ENCODE data around the gene TMEM92.
"Not testable (repeated sequence)": the region's sequence is repeated elsewhere in the genome, so short reads cannot be mapped to it uniquely, and the experiment has no call there.

Gene TMEM92

GRCh38 chr17:50301891-50302584 is 27.8 kb downstream of the TMEM92 start:
- no peak for DNase-seq (ENCODE audit: low read depth in 2 of 2)

GRCh38 chr17:50303051-50303450 is 28.8 kb downstream of the TMEM92 start:
- DNase-seq (ENCODE audit: low read depth in 2 of 2), result no peak

GRCh38 chr17:50303596-50303995 is 29.3 kb downstream of the TMEM92 start:
- DNase-seq (ENCODE audit: low read depth in 2 of 2), result no peak

GRCh38 chr17:50304781-50305404 is 30.6 kb downstream of the TMEM92 start:
- DNase-seq (ENCODE audit: low read depth in 2 of 2), result no peak

GRCh38 chr17:50307654-50308053 is 33.4 kb downstream of the TMEM92 start:
- no peak for DNase-seq (ENCODE audit: low read depth in 2 of 2)

GRCh38 chr17:50308666-50309065 is 34.4 kb downstream of the TMEM92 start:
- no peak for DNase-seq (ENCODE audit: low read depth in 2 of 2)

- no peak for DNase-seq (ENCODE audit: low read depth in 2 of 2)
These were observed 36.3 kb downstream of the TMEM92 start for GRCh38 chr17:50310455-50311111.

- no peak for DNase-seq (ENCODE audit: low read depth in 2 of 2)
These were observed 36.8 kb downstream of the TMEM92 start for GRCh38 chr17:50311112-50311460.

GRCh38 chr17:50311483-50311882 is 37.2 kb downstream of the TMEM92 start:
- DNase-seq (ENCODE audit: low read depth in 2 of 2), result no peak

- no peak for DNase-seq (ENCODE audit: low read depth in 2 of 2)
These were observed 38.0 kb downstream of the TMEM92 start for GRCh38 chr17:50312308-50312707.

- DNase-seq (ENCODE audit: low read depth in 2 of 2), result no peak
These were observed 40.3 kb downstream of the TMEM92 start for GRCh38 chr17:50314456-50315011.

- DNase-seq (ENCODE audit: low read depth in 2 of 2), result no peak
These were observed 41.8 kb downstream of the TMEM92 start for GRCh38 chr17:50316016-50316587.

GRCh38 chr17:50316660-50317059 is 42.4 kb downstream of the TMEM92 start:
- DNase-seq (ENCODE audit: low read depth in 2 of 2), result not testable (repeated sequence)

- no peak for DNase-seq (ENCODE audit: low read depth in 2 of 2)
These were observed 42.9 kb downstream of the TMEM92 start for GRCh38 chr17:50317121-50317520.

- no peak for DNase-seq (ENCODE audit: low read depth in 2 of 2)
These were observed 44.4 kb downstream of the TMEM92 start for GRCh38 chr17:50318501-50319285.

- no peak for DNase-seq (ENCODE audit: low read depth in 2 of 2)
These were observed 45.2 kb downstream of the TMEM92 start for GRCh38 chr17:50319306-50320004.

- DNase-seq (ENCODE audit: low read depth in 2 of 2), result no peak
These were observed 48.0 kb downstream of the TMEM92 start for GRCh38 chr17:50322271-50322670.

- DNase-seq (ENCODE audit: low read depth in 2 of 2), result no peak
These were observed 48.8 kb downstream of the TMEM92 start for GRCh38 chr17:50323060-50323459.

- no peak for DNase-seq (ENCODE audit: low read depth in 2 of 2)
These were observed 51.6 kb downstream of the TMEM92 start for GRCh38 chr17:50325906-50326305.

- no peak for DNase-seq (ENCODE audit: low read depth in 2 of 2)
These were observed 52.6 kb downstream of the TMEM92 start for GRCh38 chr17:50326831-50327364.

Data from activated CD8-positive, alpha-beta memory T cell treated with anti-CD3 and anti-CD28 coated beads for 4 hours (primary cell).